Activated naive CD8-positive, alpha-beta T cell treated with anti-CD3 and anti-CD28 coated beads for 36 hours (primary cell): ENCODE data around the gene PSG6. TPM values are rescaled to one million over a fixed set of nuclear protein-coding genes. Genes with fewer than 3 reads are reported as not detected.
"Not testable (repeated sequence)": the region's sequence is repeated elsewhere in the genome, so short reads cannot be mapped to it uniquely, and the experiment has no call there.

Experiments used
- DNase-seq: peaks from one replicate; pipeline ENCODE4 v3.0.0; 2021
- H3K27ac Mint-ChIP-seq: one replicate; pipeline ENCODE4 v1.8.0; 2022; ENCODE audit warnings: mild to moderate bottlenecking, moderate library complexity, mixed read lengths
- H3K27me3 Mint-ChIP-seq: one replicate; pipeline ENCODE4 v1.8.0; 2022; ENCODE audit warnings: mild to moderate bottlenecking, mixed read lengths
- H3K36me3 Mint-ChIP-seq: one replicate; pipeline ENCODE4 v1.8.0; 2021; ENCODE audit warnings: mild to moderate bottlenecking, mixed read lengths
- H3K4me1 Mint-ChIP-seq: one replicate; pipeline ENCODE4 v1.8.0; 2021; ENCODE audit warnings: mixed read lengths
- H3K4me3 Mint-ChIP-seq: one replicate; pipeline ENCODE4 v1.8.0; 2022; ENCODE audit warnings: mild to moderate bottlenecking, moderate library complexity, mixed read lengths
- H3K9me3 Mint-ChIP-seq: one replicate; pipeline ENCODE4 v1.8.0; 2022; ENCODE audit warnings: mixed read lengths
- total RNA-seq, 2 experiments: library from RNA; stranded (reverse); gene quantifications; one replicate each; pipeline ENCODE4 v1.2.3, GENCODE V29; 2021

The PSG6 gene
- total RNA-seq, 2 experiments from 2014 or later: not detected

GRCh38 chr19:42882010-42882409 is 35.7 kb downstream of the PSG6 start:
- not testable (repeated sequence) for H3K4me3 Mint-ChIP-seq, H3K4me1 Mint-ChIP-seq, H3K9me3 Mint-ChIP-seq, H3K36me3 Mint-ChIP-seq, H3K27ac Mint-ChIP-seq, DNase-seq
- peaks cover 58% of the 10 kb centered on the region for H3K27me3 Mint-ChIP-seq

- not testable (repeated sequence) for DNase-seq, H3K4me3 Mint-ChIP-seq, H3K4me1 Mint-ChIP-seq, H3K9me3 Mint-ChIP-seq, H3K36me3 Mint-ChIP-seq, H3K27ac Mint-ChIP-seq
- H3K27me3 Mint-ChIP-seq: peaks cover 53% of the 10 kb centered on the region
These were observed 36.4 kb downstream of the PSG6 start for GRCh38 chr19:42881279-42881678.

GRCh38 chr19:42880621-42881020 is 37.1 kb downstream of the PSG6 start:
- peaks cover 47% of the 10 kb centered on the region for H3K27me3 Mint-ChIP-seq

GRCh38 chr19:42879613-42880012 is 38.1 kb downstream of the PSG6 start, which contains the start of gene PSG1:
Gene PSG1 (minus strand): TSS chr19:42879713. CDS start chr19:42879581, 132 bp downstream.
- peaks cover 38% of the 10 kb centered on the region for H3K27me3 Mint-ChIP-seq
- no peak within 1 kb of the TSS for H3K27ac Mint-ChIP-seq
- no peaks in the 10 kb centered on the region for H3K9me3 Mint-ChIP-seq
- no peaks in the 10 kb centered on the region for H3K4me1 Mint-ChIP-seq
- H3K4me3 Mint-ChIP-seq: no peak within 1 kb of the TSS
- no peak for DNase-seq
- no peaks in the 10 kb centered on the region for H3K36me3 Mint-ChIP-seq

More at GRCh38 chr19:42880621-42881020, 37.1 kb downstream of the PSG6 start:
- not testable (repeated sequence) for H3K36me3 Mint-ChIP-seq, DNase-seq, H3K4me3 Mint-ChIP-seq, H3K4me1 Mint-ChIP-seq, H3K9me3 Mint-ChIP-seq, H3K27ac Mint-ChIP-seq

- not testable (repeated sequence) for H3K4me1 Mint-ChIP-seq, H3K9me3 Mint-ChIP-seq, H3K36me3 Mint-ChIP-seq, H3K27ac Mint-ChIP-seq, H3K4me3 Mint-ChIP-seq, DNase-seq
- peaks cover 25% of the 10 kb centered on the region for H3K27me3 Mint-ChIP-seq
These were observed 41.1 kb downstream of the PSG6 start for GRCh38 chr19:42876596-42876995.

GRCh38 chr19:42875881-42876280 is 41.8 kb downstream of the PSG6 start:
- not testable (repeated sequence) for H3K27ac Mint-ChIP-seq, H3K9me3 Mint-ChIP-seq, H3K4me3 Mint-ChIP-seq, H3K36me3 Mint-ChIP-seq, DNase-seq, H3K4me1 Mint-ChIP-seq
- peaks cover 18% of the 10 kb centered on the region for H3K27me3 Mint-ChIP-seq

- not testable (repeated sequence) for H3K4me3 Mint-ChIP-seq, H3K27ac Mint-ChIP-seq, DNase-seq, H3K4me1 Mint-ChIP-seq, H3K9me3 Mint-ChIP-seq, H3K36me3 Mint-ChIP-seq
- H3K27me3 Mint-ChIP-seq: peaks cover 13% of the 10 kb centered on the region
These were observed 42.5 kb downstream of the PSG6 start for GRCh38 chr19:42874901-42875813.

- not testable (repeated sequence) for H3K36me3 Mint-ChIP-seq, H3K27me3 Mint-ChIP-seq, H3K4me3 Mint-ChIP-seq, H3K4me1 Mint-ChIP-seq, H3K9me3 Mint-ChIP-seq, H3K27ac Mint-ChIP-seq, DNase-seq
These were observed 43.6 kb downstream of the PSG6 start for GRCh38 chr19:42874136-42874535.

- Mint-ChIP-seq H3K4me3 (no peak overlapping the region), H3K36me3 (no peaks in the 10 kb centered on the region), H3K27me3 (peaks cover 13% of the 10 kb centered on the region), H3K4me1 (no peaks in the 10 kb centered on the region), H3K9me3 (no peaks in the 10 kb centered on the region), H3K27ac (no peak overlapping the region)
- DNase-seq: no peak
These were observed 45.1 kb downstream of the PSG6 start for GRCh38 chr19:42872608-42873007.

- no peak overlapping the region for H3K4me3 Mint-ChIP-seq
- H3K36me3 Mint-ChIP-seq: no peaks in the 10 kb centered on the region
- H3K27me3 Mint-ChIP-seq: peaks cover 3% of the 10 kb centered on the region
- H3K9me3 Mint-ChIP-seq: no peaks in the 10 kb centered on the region
- H3K27ac Mint-ChIP-seq: no peak overlapping the region
- no peak for DNase-seq
- no peaks in the 10 kb centered on the region for H3K4me1 Mint-ChIP-seq
These were observed 60.2 kb downstream of the PSG6 start for GRCh38 chr19:42857544-42857867.

GRCh38 chr19:42856866-42857543 is 60.7 kb downstream of the PSG6 start:
- not testable (repeated sequence) for H3K27me3 Mint-ChIP-seq, H3K4me3 Mint-ChIP-seq, H3K27ac Mint-ChIP-seq, H3K36me3 Mint-ChIP-seq, H3K4me1 Mint-ChIP-seq, DNase-seq, H3K9me3 Mint-ChIP-seq

GRCh38 chr19:42854745-42855144 is 62.9 kb downstream of the PSG6 start:
- not testable (repeated sequence) for H3K4me1 Mint-ChIP-seq, H3K36me3 Mint-ChIP-seq, H3K27me3 Mint-ChIP-seq, DNase-seq, H3K9me3 Mint-ChIP-seq, H3K4me3 Mint-ChIP-seq
- H3K27ac Mint-ChIP-seq: peak overlapping the region; percentile 42

GRCh38 chr19:42853231-42853630 is 64.5 kb downstream of the PSG6 start:
- not testable (repeated sequence) for H3K4me3 Mint-ChIP-seq, H3K27me3 Mint-ChIP-seq, H3K9me3 Mint-ChIP-seq, H3K4me1 Mint-ChIP-seq, H3K36me3 Mint-ChIP-seq, H3K27ac Mint-ChIP-seq, DNase-seq

GRCh38 chr19:42852821-42853220 is 64.9 kb downstream of the PSG6 start:
- H3K36me3 Mint-ChIP-seq, H3K9me3 Mint-ChIP-seq, H3K27me3 Mint-ChIP-seq, H3K4me3 Mint-ChIP-seq, H3K4me1 Mint-ChIP-seq, DNase-seq, H3K27ac Mint-ChIP-seq: not testable (repeated sequence)
